ENCODE results near the gene GAGE2A. TPM values are rescaled to one million over a fixed set of nuclear protein-coding genes. Genes with fewer than 3 reads are reported as not detected.
"Not testable (repeated sequence)": the region's sequence is repeated elsewhere in the genome, so short reads cannot be mapped to it uniquely, and the experiment has no call there.

Gene GAGE2A
- not detected for polyA plus RNA-seq (ENCODE audit: insufficient read length in 12 of 12)
- long read RNA-seq, donor 1, result 0 reads
- long read RNA-seq, donor 2, result 0 reads
- long read RNA-seq, donor 3, result 0 reads
- long read RNA-seq, donor 4, result 0 reads
- long read RNA-seq, donor 5, result 0 reads
- long read RNA-seq, donor 6, result 0 reads
- long read RNA-seq, donor 7, result 0 reads
- long read RNA-seq, donor 8, result 0 reads
- long read RNA-seq, donor 9, result 0 reads
- long read RNA-seq, donor 10, result 0 reads
- long read RNA-seq, donor 11, result 0 reads

GRCh38 chrX:49589196-49589595, at the start of gene GAGE2A:
Gene GAGE2A (plus strand): TSS chrX:49589496. CDS start chrX:49590651, 1,155 bp downstream.
- not testable (repeated sequence) for DNase-seq

- DNase-seq, result not testable (repeated sequence)
Measured at GRCh38 chrX:49541433-49541832, 47.9 kb upstream of the GAGE2A start, which contains the start of gene GAGE12D. Gene GAGE12D (plus strand): TSS chrX:49541733. CDS start chrX:49542888, 1,155 bp downstream.

- DNase-seq, result not testable (repeated sequence)
Measured at GRCh38 chrX:49550989-49551388, 38.3 kb upstream of the GAGE2A start, which contains the start of gene GAGE12E. Gene GAGE12E (plus strand): TSS chrX:49551289. CDS start chrX:49552444, 1,155 bp downstream.

GRCh38 chrX:49560542-49560941, 28.8 kb upstream of the GAGE2A start, which contains the start of gene GAGE12F:
Gene GAGE12F (plus strand): TSS chrX:49560842. CDS start chrX:49561997, 1,155 bp downstream.
- not testable (repeated sequence) for DNase-seq

- not testable (repeated sequence) for DNase-seq
Measured at GRCh38 chrX:49568728-49569127, 20.6 kb upstream of the GAGE2A start.

GRCh38 chrX:49569152-49569551, 20.1 kb upstream of the GAGE2A start:
- DNase-seq, result not testable (repeated sequence)

- not testable (repeated sequence) for DNase-seq
Measured at GRCh38 chrX:49570100-49570499, 19.2 kb upstream of the GAGE2A start, which contains the start of gene GAGE12G. Gene GAGE12G (plus strand): TSS chrX:49570400. CDS start chrX:49571555, 1,155 bp downstream.

- DNase-seq, result not testable (repeated sequence)
Measured at GRCh38 chrX:49579649-49580048, 9.6 kb upstream of the GAGE2A start, which contains the start of gene GAGE12H. Gene GAGE12H (plus strand): TSS chrX:49579949. CDS start chrX:49581104, 1,155 bp downstream.

GRCh38 chrX:49589769-49590478, 628 bp downstream of the GAGE2A start:
- DNase-seq, result not testable (repeated sequence)

GRCh38 chrX:49590488-49590887, 1.2 kb downstream of the GAGE2A start:
- not testable (repeated sequence) for DNase-seq

GRCh38 chrX:49598720-49599119, 9.4 kb downstream of the GAGE2A start, which contains the start of gene GAGE1:
Gene GAGE1 (plus strand): TSS chrX:49599020. CDS start chrX:49600175, 1,155 bp downstream.
- not testable (repeated sequence) for DNase-seq

- DNase-seq, result no peak
Measured at GRCh38 chrX:49610718-49611310, 21.5 kb downstream of the GAGE2A start.

- DNase-seq, result no peak
Measured at GRCh38 chrX:49618574-49618973, 29.3 kb downstream of the GAGE2A start.

- DNase-seq, result no peak
Measured at GRCh38 chrX:49627086-49627777, 37.9 kb downstream of the GAGE2A start.

GRCh38 chrX:49644991-49645637, 55.8 kb downstream of the GAGE2A start:
- DNase-seq, result no peak

Other genes with a start within 250 kb of the GAGE2A start
- not detected for gene GAGE12C, start 57.3 kb upstream of the GAGE2A start, polyA plus RNA-seq (ENCODE audit: insufficient read length in 12 of 12)
- not detected for gene GAGE12D, start 47.8 kb upstream of the GAGE2A start, polyA plus RNA-seq (ENCODE audit: insufficient read length in 12 of 12)
- gene GAGE12E, start 38.2 kb upstream of the GAGE2A start, polyA plus RNA-seq (ENCODE audit: insufficient read length in 12 of 12), result not detected
- not detected for gene GAGE12F, start 28.7 kb upstream of the GAGE2A start, polyA plus RNA-seq (ENCODE audit: insufficient read length in 12 of 12)
- gene GAGE12G, start 19.1 kb upstream of the GAGE2A start, polyA plus RNA-seq (ENCODE audit: insufficient read length in 12 of 12), result not detected
- gene GAGE12H, start 9.5 kb upstream of the GAGE2A start, polyA plus RNA-seq (ENCODE audit: insufficient read length in 12 of 12), result not detected
- not detected for gene GAGE1, start 9.5 kb downstream of the GAGE2A start, polyA plus RNA-seq (ENCODE audit: insufficient read length in 12 of 12)
- gene PAGE1, start 106.5 kb downstream of the GAGE2A start, polyA plus RNA-seq (ENCODE audit: insufficient read length in 12 of 12), result not detected
- gene PAGE4, start 239.8 kb downstream of the GAGE2A start, polyA plus RNA-seq (ENCODE audit: insufficient read length in 12 of 12), result 1 to 10 TPM in 3 of 12 donors, not detected in 9; 1.2 to 3.7 (median 1.9) TPM

All from muscle of arm (tissue), 14 donors.